Gastrocnemius medialis (tissue), 4 donors: Measurements from ENCODE around the gene NFE2L3.

Experiments used
- POLR2A ChIP-seq, 2 donors: fragments of 450-650 bp; IDR thresholded peaks; one replicate each; pipeline ENCODE4 v1.6.1; 2017; ENCODE audit warnings: antibody characterized with exemption in 2 of 2, mild to moderate bottlenecking in 2 of 2, moderate library complexity in 2 of 2
- TF ChIP-seq, protein P1 (sequence below), 5 experiments: fragments of 450-650 bp in 3 of 5; fragments of 200-600 bp in 2 of 5; sonication (generic) in 2 of 5; IDR thresholded peaks in 4 of 5; conservative IDR thresholded peaks in 1 of 5; 1 replicate in 4 of 5; 2 replicates in 1 of 5; pipeline ENCODE4 v1.5.1; 2016 to 2019; ENCODE audit warnings: antibody characterized with exemption in 5 of 5, mild to moderate bottlenecking in 3 of 5, moderate library complexity in 3 of 5

DNA sequence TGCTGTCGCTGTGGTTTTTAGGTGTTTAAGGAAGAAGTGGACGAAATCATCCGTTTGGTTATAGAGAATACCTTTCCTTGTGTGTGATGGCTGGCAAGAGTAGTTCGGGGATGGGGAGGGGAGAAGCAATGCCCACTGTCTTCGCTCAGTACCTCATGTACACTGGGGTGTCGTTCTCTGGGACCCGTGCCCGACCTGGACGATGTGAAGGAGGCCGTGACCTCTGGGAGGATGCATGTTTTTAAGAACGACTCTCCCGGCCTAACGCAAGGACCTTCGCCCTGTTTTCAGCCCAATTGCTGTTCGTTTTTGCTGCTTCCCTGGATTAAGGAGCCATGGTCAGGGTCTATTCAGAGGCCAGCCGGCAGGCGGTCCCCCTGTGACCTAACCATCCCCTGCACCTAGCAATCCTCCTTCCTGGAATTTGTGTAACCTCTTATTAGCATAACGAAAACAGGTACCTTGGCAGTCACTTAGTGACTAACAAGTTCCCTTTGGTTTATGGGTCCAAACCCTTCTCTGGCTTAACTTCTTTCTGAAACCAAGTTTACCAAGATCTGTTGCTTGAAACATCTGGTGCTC is 1.3 kb downstream of the NFE2L3 start:
- TF ChIP-seq, protein P1, sequence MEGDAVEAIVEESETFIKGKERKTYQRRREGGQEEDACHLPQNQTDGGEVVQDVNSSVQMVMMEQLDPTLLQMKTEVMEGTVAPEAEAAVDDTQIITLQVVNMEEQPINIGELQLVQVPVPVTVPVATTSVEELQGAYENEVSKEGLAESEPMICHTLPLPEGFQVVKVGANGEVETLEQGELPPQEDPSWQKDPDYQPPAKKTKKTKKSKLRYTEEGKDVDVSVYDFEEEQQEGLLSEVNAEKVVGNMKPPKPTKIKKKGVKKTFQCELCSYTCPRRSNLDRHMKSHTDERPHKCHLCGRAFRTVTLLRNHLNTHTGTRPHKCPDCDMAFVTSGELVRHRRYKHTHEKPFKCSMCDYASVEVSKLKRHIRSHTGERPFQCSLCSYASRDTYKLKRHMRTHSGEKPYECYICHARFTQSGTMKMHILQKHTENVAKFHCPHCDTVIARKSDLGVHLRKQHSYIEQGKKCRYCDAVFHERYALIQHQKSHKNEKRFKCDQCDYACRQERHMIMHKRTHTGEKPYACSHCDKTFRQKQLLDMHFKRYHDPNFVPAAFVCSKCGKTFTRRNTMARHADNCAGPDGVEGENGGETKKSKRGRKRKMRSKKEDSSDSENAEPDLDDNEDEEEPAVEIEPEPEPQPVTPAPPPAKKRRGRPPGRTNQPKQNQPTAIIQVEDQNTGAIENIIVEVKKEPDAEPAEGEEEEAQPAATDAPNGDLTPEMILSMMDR (IDR thresholded peaks at IDR 0.05 in 4 of 5, conservative IDR thresholded peaks at IDR 0.05 in 1 of 5), result no peak
- TF ChIP-seq POLR2A (IDR thresholded peaks at IDR 0.05), result no peak
